ENCODE data around the gene CYP2R1.

CYP2R1 gene, protein sequence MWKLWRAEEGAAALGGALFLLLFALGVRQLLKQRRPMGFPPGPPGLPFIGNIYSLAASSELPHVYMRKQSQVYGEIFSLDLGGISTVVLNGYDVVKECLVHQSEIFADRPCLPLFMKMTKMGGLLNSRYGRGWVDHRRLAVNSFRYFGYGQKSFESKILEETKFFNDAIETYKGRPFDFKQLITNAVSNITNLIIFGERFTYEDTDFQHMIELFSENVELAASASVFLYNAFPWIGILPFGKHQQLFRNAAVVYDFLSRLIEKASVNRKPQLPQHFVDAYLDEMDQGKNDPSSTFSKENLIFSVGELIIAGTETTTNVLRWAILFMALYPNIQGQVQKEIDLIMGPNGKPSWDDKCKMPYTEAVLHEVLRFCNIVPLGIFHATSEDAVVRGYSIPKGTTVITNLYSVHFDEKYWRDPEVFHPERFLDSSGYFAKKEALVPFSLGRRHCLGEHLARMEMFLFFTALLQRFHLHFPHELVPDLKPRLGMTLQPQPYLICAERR

DNA sequence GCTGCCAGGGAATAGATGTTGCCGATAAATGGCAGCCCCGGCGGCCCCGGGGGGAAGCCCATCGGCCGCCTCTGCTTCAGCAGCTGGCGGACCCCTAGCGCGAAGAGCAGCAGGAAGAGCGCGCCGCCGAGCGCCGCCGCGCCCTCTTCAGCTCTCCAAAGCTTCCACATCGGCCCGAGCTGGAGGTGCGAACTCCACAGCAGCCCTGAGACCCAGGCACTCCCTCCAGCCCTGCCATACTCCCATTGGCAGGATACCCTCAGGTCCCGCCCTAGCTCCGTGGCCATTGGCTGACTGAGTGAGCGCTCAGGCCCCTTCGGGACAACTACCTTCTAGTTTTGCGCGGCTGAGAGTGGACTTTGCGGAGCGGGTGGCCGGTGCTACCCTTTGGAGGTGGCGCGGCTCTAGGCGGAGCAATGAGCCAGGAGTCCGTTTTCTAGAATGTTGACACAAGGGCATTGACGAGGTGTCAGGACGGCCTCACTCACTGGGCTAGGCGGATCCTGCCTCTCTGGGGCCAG, at the start of gene CYP2R1:
Gene CYP2R1 (minus strand): TSS at position 196 of the 521 bp plus-strand sequence. CDS start 26 bp downstream, at position 170.
- TF ChIP-seq, protein P1, sequence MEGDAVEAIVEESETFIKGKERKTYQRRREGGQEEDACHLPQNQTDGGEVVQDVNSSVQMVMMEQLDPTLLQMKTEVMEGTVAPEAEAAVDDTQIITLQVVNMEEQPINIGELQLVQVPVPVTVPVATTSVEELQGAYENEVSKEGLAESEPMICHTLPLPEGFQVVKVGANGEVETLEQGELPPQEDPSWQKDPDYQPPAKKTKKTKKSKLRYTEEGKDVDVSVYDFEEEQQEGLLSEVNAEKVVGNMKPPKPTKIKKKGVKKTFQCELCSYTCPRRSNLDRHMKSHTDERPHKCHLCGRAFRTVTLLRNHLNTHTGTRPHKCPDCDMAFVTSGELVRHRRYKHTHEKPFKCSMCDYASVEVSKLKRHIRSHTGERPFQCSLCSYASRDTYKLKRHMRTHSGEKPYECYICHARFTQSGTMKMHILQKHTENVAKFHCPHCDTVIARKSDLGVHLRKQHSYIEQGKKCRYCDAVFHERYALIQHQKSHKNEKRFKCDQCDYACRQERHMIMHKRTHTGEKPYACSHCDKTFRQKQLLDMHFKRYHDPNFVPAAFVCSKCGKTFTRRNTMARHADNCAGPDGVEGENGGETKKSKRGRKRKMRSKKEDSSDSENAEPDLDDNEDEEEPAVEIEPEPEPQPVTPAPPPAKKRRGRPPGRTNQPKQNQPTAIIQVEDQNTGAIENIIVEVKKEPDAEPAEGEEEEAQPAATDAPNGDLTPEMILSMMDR (IDR thresholded peaks at IDR 0.05; ENCODE audit: control insufficient read depth, extremely low read depth, insufficient read depth), result no peak
- H3K4me3 ChIP-seq (ENCODE audit: low read depth, low read length), result peak within 1 kb of the TSS; percentile 82
- DNase-seq (ENCODE audit: low read depth), result peak; percentile 99

DNA sequence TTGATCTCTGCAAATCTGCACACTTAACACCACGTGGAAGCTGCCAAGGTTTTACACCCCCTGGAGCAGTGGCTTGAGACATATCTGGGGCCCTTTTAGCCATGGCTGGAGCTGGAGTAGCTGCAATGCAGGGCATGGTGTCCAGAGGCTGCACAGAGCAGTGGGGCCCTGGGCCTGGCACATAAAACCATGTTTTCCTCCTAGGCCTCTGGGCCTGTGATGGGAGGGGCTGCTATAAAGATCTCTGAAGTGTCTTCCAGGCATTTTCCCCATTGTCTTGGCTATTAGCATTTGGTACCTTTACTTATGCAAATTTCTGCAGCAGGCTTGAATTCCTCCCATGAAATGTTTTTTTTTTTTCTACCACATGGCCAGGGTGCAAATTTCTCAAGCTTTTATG, 46.9 kb upstream of the CYP2R1 start:
- TF ChIP-seq, protein P1 (IDR thresholded peaks at IDR 0.05; ENCODE audit: control insufficient read depth, extremely low read depth, insufficient read depth), result no peak
- DNase-seq (ENCODE audit: low read depth), result no peak
- H3K4me3 ChIP-seq (ENCODE audit: low read depth, low read length), result no peak overlapping the region

DNA sequence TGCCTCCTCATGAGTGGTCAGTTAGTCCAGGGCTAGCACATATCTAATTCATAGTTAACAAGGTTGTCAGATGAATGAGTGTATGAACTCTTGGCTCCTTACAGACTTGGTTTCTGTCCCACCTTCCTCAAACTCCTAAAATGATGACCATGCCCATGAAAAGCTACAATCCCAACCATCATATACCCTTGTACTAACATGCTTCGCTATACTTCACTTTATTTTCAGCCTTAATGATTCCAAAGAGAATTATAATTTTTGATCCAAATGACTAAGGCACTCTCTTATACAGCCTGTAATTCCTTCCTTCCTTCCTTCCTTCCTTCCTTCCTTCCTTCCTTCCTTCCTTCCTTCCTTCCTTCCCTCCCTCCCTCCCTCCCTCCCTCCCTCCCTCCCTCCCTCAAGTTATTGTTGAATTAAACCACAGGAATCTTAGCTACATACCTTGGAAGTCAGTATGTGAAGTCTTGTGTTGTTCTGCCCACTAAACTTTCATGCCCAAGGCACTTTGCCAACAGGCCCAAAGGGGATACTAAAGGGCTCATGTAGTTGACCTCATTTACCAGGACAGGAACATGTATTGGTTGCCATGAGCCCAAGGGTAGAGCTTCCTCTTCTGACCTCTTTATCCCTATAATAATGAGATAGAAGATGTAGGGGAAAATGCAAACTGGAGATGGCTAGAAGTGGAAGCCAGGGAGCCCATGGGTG, 42.8 kb upstream of the CYP2R1 start:
- no peak for DNase-seq (ENCODE audit: low read depth)
- TF ChIP-seq, protein P1 (IDR thresholded peaks at IDR 0.05; ENCODE audit: control insufficient read depth, extremely low read depth, insufficient read depth), result no peak
- H3K4me3 ChIP-seq (ENCODE audit: low read depth, low read length), result no peak overlapping the region

DNA sequence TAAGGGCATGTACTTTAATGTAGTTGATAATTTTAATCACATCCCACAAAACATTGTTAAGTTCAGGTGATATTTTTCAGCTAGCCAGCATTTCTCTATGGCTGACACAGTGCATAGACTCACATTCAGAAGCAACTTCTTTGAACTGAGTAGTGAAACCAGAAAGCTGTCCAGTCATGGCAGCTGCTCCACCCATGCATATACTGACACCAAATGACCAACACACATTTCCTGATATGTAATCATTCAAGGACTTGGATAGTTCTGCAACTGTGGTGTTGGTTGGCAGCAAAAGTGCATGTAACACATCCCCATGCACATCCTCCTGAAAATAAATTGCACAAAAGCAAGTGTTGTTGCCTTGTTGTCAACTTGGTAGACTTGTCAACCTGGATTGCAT, 40.4 kb upstream of the CYP2R1 start:
- no peak for DNase-seq (ENCODE audit: low read depth)
- H3K4me3 ChIP-seq (ENCODE audit: low read depth, low read length), result no peak overlapping the region
- TF ChIP-seq, protein P1 (IDR thresholded peaks at IDR 0.05; ENCODE audit: control insufficient read depth, extremely low read depth, insufficient read depth), result no peak

DNA sequence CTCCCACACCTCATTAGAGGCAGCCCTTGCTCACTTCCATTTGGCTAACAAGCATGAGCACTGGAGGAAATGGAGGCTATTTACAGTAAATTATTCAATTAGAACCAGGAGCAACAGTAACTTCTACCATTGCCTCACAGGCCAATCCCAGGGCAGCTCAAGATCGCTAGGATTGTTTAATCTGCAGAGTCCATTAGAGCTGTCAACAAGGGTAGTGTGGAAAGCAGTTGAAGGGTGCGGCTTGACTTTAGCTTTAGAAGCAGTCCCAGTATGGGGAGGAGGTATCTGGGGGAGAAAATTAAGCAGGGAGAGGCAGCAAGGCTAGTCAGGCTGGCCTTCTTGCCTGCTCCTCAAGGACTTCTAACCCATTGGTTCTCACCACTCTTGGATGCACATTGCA, 38.3 kb upstream of the CYP2R1 start:
- no peak for DNase-seq (ENCODE audit: low read depth)
- TF ChIP-seq, protein P1 (IDR thresholded peaks at IDR 0.05; ENCODE audit: control insufficient read depth, extremely low read depth, insufficient read depth), result no peak
- no peak overlapping the region for H3K4me3 ChIP-seq (ENCODE audit: low read depth, low read length)

DNA sequence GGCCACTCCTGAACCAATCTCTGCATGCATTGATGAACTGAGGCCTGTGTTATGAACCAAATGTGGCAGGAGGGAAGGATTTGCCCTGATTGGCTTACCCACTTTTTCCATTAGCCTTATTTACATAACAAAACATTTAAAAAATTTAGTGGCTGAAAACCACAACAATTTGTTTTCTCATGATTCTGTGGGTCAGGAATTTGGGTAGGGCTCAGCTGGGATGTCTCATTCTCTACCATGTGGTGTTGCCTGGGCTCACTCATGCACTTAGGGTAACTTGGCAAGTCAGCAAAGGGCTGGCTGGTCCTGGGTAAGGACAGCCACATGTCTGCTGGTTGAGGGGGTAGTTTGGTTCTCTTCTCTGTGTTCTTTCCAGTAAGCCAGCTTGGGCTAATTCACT, 35.1 kb upstream of the CYP2R1 start:
- H3K4me3 ChIP-seq (ENCODE audit: low read depth, low read length), result no peak overlapping the region
- DNase-seq (ENCODE audit: low read depth), result no peak
- TF ChIP-seq, protein P1 (IDR thresholded peaks at IDR 0.05; ENCODE audit: control insufficient read depth, extremely low read depth, insufficient read depth), result no peak
